ENCODE data around the gene TMEM203.

The TMEM203 gene

GRCh38 chr9:137163365-137163715 lies 42.1 kb downstream of the TMEM203 start:
- no peak for FAIRE-seq

- FAIRE-seq: no peak
These were observed 42.7 kb downstream of the TMEM203 start for GRCh38 chr9:137162505-137163364.

GRCh38 chr9:137161558-137162486 lies 43.6 kb downstream of the TMEM203 start:
- FAIRE-seq: no peak

- FAIRE-seq: no peak
These were observed 44.5 kb downstream of the TMEM203 start for GRCh38 chr9:137160716-137161557.

GRCh38 chr9:137160054-137160425 lies 45.4 kb downstream of the TMEM203 start:
- FAIRE-seq: no peak

GRCh38 chr9:137159105-137160053 lies 46.1 kb downstream of the TMEM203 start:
- no peak for FAIRE-seq

- FAIRE-seq: no peak
These were observed 46.8 kb downstream of the TMEM203 start for GRCh38 chr9:137158625-137159024.

- no peak for FAIRE-seq
These were observed 47.6 kb downstream of the TMEM203 start for GRCh38 chr9:137157618-137158415.

GRCh38 chr9:137156567-137157375 lies 48.7 kb downstream of the TMEM203 start:
- FAIRE-seq: no peak
